Right lobe of liver (tissue), 6 donors: ENCODE results near the gene LRP11. TPM values are rescaled to one million over a fixed set of nuclear protein-coding genes. Genes with fewer than 3 reads are reported as not detected.

Source experiments
- ATAC-seq, 4 donors: fragments of 200-7000 bp; cut with Tn5 transposase; one replicate each; pipeline ENCODE4 v1.9.1; 2020; ENCODE audit warnings: mild to moderate bottlenecking in 4 of 4, moderate library complexity in 4 of 4
- DNase-seq, 3 donors: peaks; one replicate each; pipeline ENCODE4 v3.0.0-alpha.2; 2020
- H3K27ac ChIP-seq, 3 donors: fragments of 200-600 bp; one replicate each; pipeline ENCODE4 v1.8.0; 2022
- H3K27me3 ChIP-seq, 2 donors: fragments of 200-600 bp; one replicate each; pipeline ENCODE4 v1.8.0; 2022
- H3K36me3 ChIP-seq, 4 donors: fragments of 200-600 bp; sonication (generic) in 1 of 4; one replicate each; pipeline versions ENCODE4 v1.5.1 to v1.8.0; 2017 to 2022; ENCODE audit warnings: control low read depth in 1 of 4
- H3K4me1 ChIP-seq, 4 donors: fragments of 200-600 bp; sonication (generic) in 1 of 4; one replicate each; pipeline versions ENCODE4 v1.5.1 to v1.8.0; 2017 to 2022; ENCODE audit warnings: control low read depth in 1 of 4
- H3K4me3 ChIP-seq, 3 donors: fragments of 200-600 bp; one replicate each; pipeline ENCODE4 v1.8.0; 2022
- H3K9me3 ChIP-seq, 4 donors: fragments of 200-600 bp; sonication (generic) in 1 of 4; one replicate each; pipeline versions ENCODE4 v1.5.1 to v1.8.0; 2017 to 2022; ENCODE audit warnings: control low read depth in 1 of 4
- CTCF ChIP-seq, 4 donors: fragments of 200-600 bp in 3 of 4; fragments of 450-650 bp in 1 of 4; IDR thresholded peaks; one replicate each; pipeline versions ENCODE4 v1.5.1 to v1.8.0; 2016 to 2022; ENCODE audit warnings: antibody characterized with exemption in 4 of 4, mild to moderate bottlenecking in 2 of 4
- POLR2A ChIP-seq: fragments of 450-650 bp; IDR thresholded peaks from one replicate; pipeline ENCODE4 v1.6.1; 2017; ENCODE audit warnings: antibody characterized with exemption, mild to moderate bottlenecking
- WGBS: methylation state at CpG from one replicate; pipeline ENCODE4 v1.1.6; 2018; ENCODE audit warnings: low coverage, low lambda C conversion rate; ENCODE audit not compliant: insufficient coverage; ENCODE audit errors: missing lambda C conversion rate; 5-methylcytosine and 5-hydroxymethylcytosine counted together
- intact Hi-C, 2 donors: fragments of 100-400 bp; cut with DNase I; formaldehyde crosslinking; loops; one replicate each; pipeline versions ENCODE4 v1.11.2 to v1.14.1; 2022
- total RNA-seq, 6 experiments: library from RNA; depleted of rRNA in 2 of 6; stranded (reverse); fragments of >200 nt in 2 of 6; fragmentation: NEBNext Ultra II Directional in 3 of 6; extraction: Animal tissue kit (Norgen Biotek cat#: 25700) in 3 of 6; gene quantifications; one replicate each; pipeline versions ENCODE4 v1.1.0 to v1.2.4, GENCODE V29; 2016 to 2023
- donor health status: DM: no; HTN: yes; CAD: no.
- donor health status: DM: no; HTN: no; CAD: no.
- donor health status: DM: no; HTN: no; CAD: no.
- donor health status: DM: no; HTN: yes; CAD: no.
- donor health status: DM: no; HTN: yes; CAD: no.

LRP11 gene
- total RNA-seq, 6 experiments from 2014 or later, result 6.8 to 11.1 (median 9.3) TPM

GRCh38 chr6:149825292-149825691 is 38.9 kb downstream of the LRP11 start:
- intact Hi-C loops, result no loop called here
- Histone ChIP-seq H3K36me3 (peaks cover 0 to 4% (median 0%) of the 10 kb centered on the region in 4 donors), H3K9me3 (no peaks in the 10 kb centered on the region), H3K27me3 (no peaks in the 10 kb centered on the region), H3K4me3 (no peak overlapping the region), H3K4me1 (no peaks in the 10 kb centered on the region), H3K27ac (no peak overlapping the region)
- no peak for DNase-seq
- 86% methylated on average over 4 of the region's 4 CpGs for WGBS
- no peak for ATAC-seq
- TF ChIP-seq CTCF (IDR thresholded peaks at IDR 0.05) (no peak), POLR2A (no peak)

GRCh38 chr6:149823013-149823412 is 41.1 kb downstream of the LRP11 start:
- Histone ChIP-seq H3K9me3 (no peaks in the 10 kb centered on the region), H3K4me3 (no peak overlapping the region), H3K36me3 (peaks cover 0 to 4% (median 0%) of the 10 kb centered on the region in 4 donors), H3K27ac (no peak overlapping the region), H3K4me1 (no peaks in the 10 kb centered on the region), H3K27me3 (no peaks in the 10 kb centered on the region)
- ATAC-seq (no peak), DNase-seq (no peak)
- 75% methylated on average over 3 of the region's 4 CpGs for WGBS
- intact Hi-C loops, result no loop called here
- TF ChIP-seq POLR2A (no peak), CTCF (IDR thresholded peaks at IDR 0.05) (no peak)

- TF ChIP-seq POLR2A, result no peak
- TF ChIP-seq CTCF (IDR thresholded peaks at IDR 0.05), result no peak
- Histone ChIP-seq H3K36me3 (peaks cover 0 to 4% (median 0%) of the 10 kb centered on the region in 4 donors), H3K4me3 (no peak overlapping the region), H3K27me3 (no peaks in the 10 kb centered on the region), H3K4me1 (no peaks in the 10 kb centered on the region), H3K27ac (no peak overlapping the region), H3K9me3 (no peaks in the 10 kb centered on the region)
- DNase-seq, result no peak
- WGBS, result 91% methylated on average over 1 of the region's 1 CpG
- no peak for ATAC-seq
- intact Hi-C loops, result no loop called here
These were observed 42.7 kb downstream of the LRP11 start for GRCh38 chr6:149821492-149821891.

GRCh38 chr6:149820506-149820905 is 43.7 kb downstream of the LRP11 start:
- Histone ChIP-seq H3K36me3 (no peaks in the 10 kb centered on the region), H3K27me3 (no peaks in the 10 kb centered on the region), H3K4me1 (no peaks in the 10 kb centered on the region), H3K4me3 (no peak overlapping the region), H3K9me3 (no peaks in the 10 kb centered on the region), H3K27ac (no peak overlapping the region)
- intact Hi-C loops, result no loop called here
- no peak for ATAC-seq
- no peak for DNase-seq
- 91% methylated on average over 7 of the region's 7 CpGs for WGBS
- no peak for TF ChIP-seq CTCF (IDR thresholded peaks at IDR 0.05)
- TF ChIP-seq POLR2A, result no peak

GRCh38 chr6:149815788-149816187 is 48.4 kb downstream of the LRP11 start:
- DNase-seq (no peak), ATAC-seq (no peak)
- no peak overlapping the region for H3K4me3 ChIP-seq
- no peaks in the 10 kb centered on the region for H3K4me1 ChIP-seq
- intact Hi-C loops, result no loop called here
- WGBS, result 88% methylated on average over 2 of the region's 4 CpGs
- TF ChIP-seq CTCF (IDR thresholded peaks at IDR 0.05) (no peak), POLR2A (no peak)
- H3K9me3 ChIP-seq, result no peaks in the 10 kb centered on the region
- H3K27ac ChIP-seq, result no peak overlapping the region
- H3K36me3 ChIP-seq, result peaks cover 0 to 7% (median 0%) of the 10 kb centered on the region in 4 donors
- no peaks in the 10 kb centered on the region for H3K27me3 ChIP-seq
